Aorta (tissue), 5 donors: ENCODE data around the gene COL4A4. TPM values are rescaled to one million over a fixed set of nuclear protein-coding genes. Genes with fewer than 3 reads are reported as not detected.

ENCODE experiments used
- ATAC-seq: fragments of 200-7000 bp; cut with Tn5 transposase; one replicate; pipeline ENCODE4 v1.9.1; 2022; ENCODE audit warnings: moderate library complexity; ENCODE audit not compliant: low FRiP score
- DNase-seq, 2 donors: peaks; one replicate each; pipeline ENCODE4 v3.0.0-alpha.2; 2020
- H3K27ac ChIP-seq, 2 donors: one replicate each; pipeline ENCODE4 v1.5.1; 2013; ENCODE audit warnings: low read length in 2 of 2, mild to moderate bottlenecking in 2 of 2, moderate library complexity in 2 of 2, control low read depth in 1 of 2, inconsistent platforms in 1 of 2, low read depth in 1 of 2
- H3K27me3 ChIP-seq, 2 donors: one replicate each; pipeline ENCODE4 v1.6.1; 2013; ENCODE audit warnings: control low read depth in 1 of 2, low read length in 1 of 2, mild to moderate bottlenecking in 1 of 2, moderate library complexity in 1 of 2; ENCODE audit not compliant: insufficient read depth in 2 of 2, control insufficient read depth in 1 of 2
- H3K36me3 ChIP-seq, 2 donors: one replicate each; pipeline ENCODE4 v1.6.1; 2013; ENCODE audit warnings: control low read depth in 1 of 2, low read length in 1 of 2, mild to moderate bottlenecking in 1 of 2; ENCODE audit not compliant: insufficient read depth in 2 of 2, control insufficient read depth in 1 of 2
- H3K4me1 ChIP-seq, 2 donors: one replicate each; pipeline ENCODE4 v1.6.1; 2013; ENCODE audit warnings: low read length in 2 of 2, control low read depth in 1 of 2, mild to moderate bottlenecking in 1 of 2, moderate library complexity in 1 of 2; ENCODE audit not compliant: insufficient read depth in 2 of 2, control insufficient read depth in 1 of 2
- H3K4me3 ChIP-seq, 2 donors: one replicate each; pipeline ENCODE4 v1.5.1; 2013; ENCODE audit warnings: low read length in 2 of 2, control low read depth in 1 of 2, mild to moderate bottlenecking in 1 of 2
- H3K9me3 ChIP-seq: one replicate; pipeline ENCODE4 v1.6.1; 2013; ENCODE audit warnings: mild to moderate bottlenecking, low read length; ENCODE audit not compliant: control insufficient read depth
- WGBS, 2 donors: extraction: QIAGEN DNeasy Blood & Tissue Kit; methylation state at CpG; one replicate each; pipeline ENCODE4 v1.1.7; 2013; 5-methylcytosine and 5-hydroxymethylcytosine counted together
- intact Hi-C, 2 donors: fragments of 100-400 bp; cut with DNase I; formaldehyde crosslinking; loops; one replicate each; pipeline versions ENCODE4 v1.14.2 to v1.15.0; 2022
- polyA plus RNA-seq, 2 donors: library from polyadenylated mRNA; stranded (reverse); fragments of 200-250 nt; gene quantifications; one replicate each; pipeline ENCODE4 v1.2.3, GENCODE V29; 2013
- total RNA-seq, 2 donors: library from RNA; stranded (reverse); fragmentation: NEBNext Ultra II Directional; extraction: Animal tissue kit (Norgen Biotek cat#: 25700); gene quantifications; one replicate each; pipeline ENCODE4 v1.2.1, GENCODE V29; 2021
- donor health status: healthy with polysubstance abuse.
- donor health status: Bipolar disorder and iron deficiency.
- donor health status: DM: no; HTN: no; CAD: no.
- donor health status: DM: no; HTN: no; CAD: no.
- donor health status: DM: yes; HTN: yes; CAD: no.

Gene COL4A4
- total and polyA plus RNA-seq, 4 donors, result 2.3 to 15.8 (median 14.5) TPM

- no peaks in the 10 kb centered on the region for H3K9me3 ChIP-seq
- H3K27ac ChIP-seq, result no peak overlapping the region
- ATAC-seq, result no peak
- DNase-seq, result no peak
- no peak overlapping the region for H3K4me3 ChIP-seq
- H3K36me3 ChIP-seq, result peaks cover 0 to 2% of the 10 kb centered on the region in 2 donors
- WGBS, 2 donors, result 73 to 75% methylated on average over 5 of the region's 5 CpGs
- intact Hi-C loops, result no loop called here
- H3K4me1 ChIP-seq, result no peaks in the 10 kb centered on the region
- H3K27me3 ChIP-seq, result no peaks in the 10 kb centered on the region
These were observed 48.2 kb downstream of the COL4A4 start for GRCh38 chr2:227115761-227116160.

- DNase-seq (no peak), ATAC-seq (peak; percentile 52)
- Histone ChIP-seq H3K9me3 (no peaks in the 10 kb centered on the region), H3K4me1 (no peaks in the 10 kb centered on the region), H3K4me3 (no peak overlapping the region), H3K36me3 (peaks cover 0 to 4% of the 10 kb centered on the region in 2 donors), H3K27me3 (no peaks in the 10 kb centered on the region), H3K27ac (no peak overlapping the region)
- intact Hi-C loops, result no loop called here
- WGBS, 2 donors, result 72 to 74% methylated on average over 9 of the region's 9 CpGs
These were observed 56.9 kb downstream of the COL4A4 start for GRCh38 chr2:227106845-227107759.

GRCh38 chr2:227103583-227103982 lies 60.4 kb downstream of the COL4A4 start:
- no peak for ATAC-seq

GRCh38 chr2:227099340-227099739 lies 64.7 kb downstream of the COL4A4 start:
- intact Hi-C loops, result no loop called here
- no peaks in the 10 kb centered on the region for H3K27me3 ChIP-seq
- H3K27ac ChIP-seq, result no peak overlapping the region
- no peaks in the 10 kb centered on the region for H3K36me3 ChIP-seq
- ATAC-seq (no peak), DNase-seq (no peak)
- WGBS, 2 donors, result 54 to 63% methylated on average over 4 of the region's 4 CpGs
- H3K4me3 ChIP-seq, result no peak overlapping the region
- no peaks in the 10 kb centered on the region for H3K4me1 ChIP-seq
- H3K9me3 ChIP-seq, result no peaks in the 10 kb centered on the region

More at GRCh38 chr2:227103583-227103982, 60.4 kb downstream of the COL4A4 start:
- DNase-seq, result no peak
- H3K36me3 ChIP-seq, result peaks cover 0 to 4% of the 10 kb centered on the region in 2 donors
- WGBS, 2 donors, result 81 to 82% methylated on average over 5 of the region's 5 CpGs
- H3K27me3 ChIP-seq, result no peaks in the 10 kb centered on the region
- no peaks in the 10 kb centered on the region for H3K9me3 ChIP-seq
- no peaks in the 10 kb centered on the region for H3K4me1 ChIP-seq
- H3K27ac ChIP-seq, result no peak overlapping the region
- intact Hi-C loops, result no loop called here
- no peak overlapping the region for H3K4me3 ChIP-seq

- intact Hi-C loops, result no loop called here
- Histone ChIP-seq H3K36me3 (no peaks in the 10 kb centered on the region), H3K4me3 (no peak overlapping the region), H3K9me3 (no peaks in the 10 kb centered on the region), H3K27me3 (no peaks in the 10 kb centered on the region), H3K4me1 (no peaks in the 10 kb centered on the region), H3K27ac (no peak overlapping the region)
- DNase-seq (no peak), ATAC-seq (no peak)
- 60 to 82% methylated on average over 2 of the region's 2 CpGs for WGBS, 2 donors
These were observed 65.9 kb downstream of the COL4A4 start for GRCh38 chr2:227098162-227098515.

- no peaks in the 10 kb centered on the region for H3K36me3 ChIP-seq
- no peaks in the 10 kb centered on the region for H3K4me1 ChIP-seq
- intact Hi-C loops, result no loop called here
- H3K4me3 ChIP-seq, result no peak overlapping the region
- ATAC-seq, result no peak
- DNase-seq, result no peak
- H3K9me3 ChIP-seq, result no peaks in the 10 kb centered on the region
- no peaks in the 10 kb centered on the region for H3K27me3 ChIP-seq
- 83 to 89% methylated on average over 5 of the region's 5 CpGs for WGBS, 2 donors
- no peak overlapping the region for H3K27ac ChIP-seq
These were observed 66.4 kb downstream of the COL4A4 start for GRCh38 chr2:227097495-227098161.

GRCh38 chr2:227095346-227095745 lies 68.7 kb downstream of the COL4A4 start:
- Histone ChIP-seq H3K4me1 (no peaks in the 10 kb centered on the region), H3K27ac (no peak overlapping the region), H3K36me3 (no peaks in the 10 kb centered on the region), H3K9me3 (no peaks in the 10 kb centered on the region), H3K4me3 (no peak overlapping the region), H3K27me3 (no peaks in the 10 kb centered on the region)
- 69 to 77% methylated on average over 4 of the region's 4 CpGs for WGBS, 2 donors
- intact Hi-C loops, result no loop called here
- ATAC-seq (no peak), DNase-seq (no peak)

GRCh38 chr2:227082286-227082685 lies 81.7 kb downstream of the COL4A4 start:
- intact Hi-C loops, result no loop called here

GRCh38 chr2:227079726-227080125 lies 84.3 kb downstream of the COL4A4 start:
- no peak for DNase-seq
- H3K27me3 ChIP-seq, result no peaks in the 10 kb centered on the region
- no peak for ATAC-seq
- intact Hi-C loops, result no loop called here
- 79 to 83% methylated on average over 6 of the region's 6 CpGs for WGBS, 2 donors
- H3K27ac ChIP-seq, result no peak overlapping the region
- H3K4me1 ChIP-seq, result no peaks in the 10 kb centered on the region
- H3K36me3 ChIP-seq, result peaks cover 0 to 8% of the 10 kb centered on the region in 2 donors
- no peak overlapping the region for H3K4me3 ChIP-seq
- H3K9me3 ChIP-seq, result no peaks in the 10 kb centered on the region

More at GRCh38 chr2:227082286-227082685, 81.7 kb downstream of the COL4A4 start:
- no peaks in the 10 kb centered on the region for H3K9me3 ChIP-seq
- H3K27ac ChIP-seq, result no peak overlapping the region
- ATAC-seq, result no peak
- H3K27me3 ChIP-seq, result no peaks in the 10 kb centered on the region
- peaks cover 2 to 8% of the 10 kb centered on the region in 2 donors for H3K36me3 ChIP-seq
- no peaks in the 10 kb centered on the region for H3K4me1 ChIP-seq
- no peak overlapping the region for H3K4me3 ChIP-seq
- 51 to 58% methylated on average over 1 of the region's 1 CpG for WGBS, 2 donors
- DNase-seq, result no peak
